HK-2 (cell line): ENCODE data around the gene CANT1.
A peak's percentile ranks its signal among the peaks of the same experiment; 100 is the strongest.

Experiments used
- DNase-seq: peaks from one replicate; pipeline ENCODE4 v3.0.0-alpha.2; 2018; ENCODE audit not compliant: unreplicated experiment

Gene CANT1

DNA sequence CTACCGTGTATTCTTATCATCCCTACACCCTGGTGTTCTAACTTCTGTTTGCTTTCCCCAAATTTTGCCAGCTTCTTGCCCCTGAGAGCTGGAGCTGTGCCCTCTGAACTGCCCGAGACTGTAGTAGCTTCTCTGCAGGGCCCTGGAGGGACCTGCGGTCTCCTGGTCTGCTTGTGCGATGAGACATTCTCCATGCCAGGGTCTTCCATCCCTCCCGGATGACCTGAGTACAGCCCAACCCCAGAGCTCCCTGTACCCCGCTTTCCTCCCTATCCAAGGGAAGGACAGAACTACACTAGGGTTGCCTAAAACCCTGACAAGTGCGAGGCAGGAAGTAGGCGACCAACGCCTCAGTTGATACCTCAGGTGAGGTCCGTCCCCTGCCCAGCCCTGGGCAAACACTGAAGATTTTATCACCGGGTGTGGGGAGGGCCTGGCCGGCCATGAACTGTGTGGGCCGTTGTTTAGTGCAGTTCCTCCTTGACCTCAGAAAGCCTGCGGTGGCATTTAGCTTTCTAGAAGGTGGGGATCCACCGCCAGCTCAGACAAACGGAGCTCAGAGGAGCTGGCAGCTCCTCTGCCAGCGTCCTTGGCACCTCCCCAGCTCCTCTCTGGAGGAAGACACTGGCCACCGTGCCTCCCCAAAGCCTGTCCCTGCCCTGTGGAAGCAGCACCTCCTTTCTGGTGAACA, 13.7 kb downstream of the CANT1 start:
- no peak for DNase-seq

DNA sequence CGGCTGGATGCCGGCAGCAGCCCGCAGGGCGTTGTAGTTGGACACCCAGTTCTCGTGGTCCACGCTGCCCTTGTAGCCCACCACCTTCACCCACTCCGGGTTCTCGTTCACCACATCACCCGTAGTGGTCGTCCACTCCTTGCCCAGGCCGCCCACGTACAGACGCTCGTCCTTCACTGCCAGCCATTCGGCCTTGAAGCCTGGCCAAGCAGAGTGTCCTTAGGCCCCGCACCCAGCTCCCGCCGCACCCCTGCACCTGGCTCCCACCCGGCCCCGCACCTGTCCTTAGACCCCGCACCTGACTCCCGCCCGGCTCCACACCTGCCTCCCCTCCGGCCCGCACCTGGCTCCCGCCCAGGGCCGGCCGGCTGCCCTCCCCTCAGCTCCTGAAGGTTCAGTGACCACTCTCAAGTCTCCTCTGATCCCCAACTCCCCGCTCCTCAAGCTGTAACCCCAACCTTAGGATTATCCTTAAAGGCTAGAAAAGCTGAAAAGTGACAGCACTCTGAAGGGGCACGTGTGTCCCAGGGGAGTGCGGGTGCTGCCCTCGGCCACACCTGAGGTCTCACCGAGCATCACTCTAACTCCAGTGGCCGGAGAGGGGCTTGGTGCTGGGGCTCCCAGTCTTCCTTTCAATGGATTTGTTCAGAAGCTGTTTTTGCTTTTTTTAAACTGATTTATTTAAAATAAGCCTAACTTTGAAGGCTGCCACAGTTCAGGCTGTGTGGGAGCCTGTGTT, 14.4 kb downstream of the CANT1 start:
- DNase-seq = no peak

DNA sequence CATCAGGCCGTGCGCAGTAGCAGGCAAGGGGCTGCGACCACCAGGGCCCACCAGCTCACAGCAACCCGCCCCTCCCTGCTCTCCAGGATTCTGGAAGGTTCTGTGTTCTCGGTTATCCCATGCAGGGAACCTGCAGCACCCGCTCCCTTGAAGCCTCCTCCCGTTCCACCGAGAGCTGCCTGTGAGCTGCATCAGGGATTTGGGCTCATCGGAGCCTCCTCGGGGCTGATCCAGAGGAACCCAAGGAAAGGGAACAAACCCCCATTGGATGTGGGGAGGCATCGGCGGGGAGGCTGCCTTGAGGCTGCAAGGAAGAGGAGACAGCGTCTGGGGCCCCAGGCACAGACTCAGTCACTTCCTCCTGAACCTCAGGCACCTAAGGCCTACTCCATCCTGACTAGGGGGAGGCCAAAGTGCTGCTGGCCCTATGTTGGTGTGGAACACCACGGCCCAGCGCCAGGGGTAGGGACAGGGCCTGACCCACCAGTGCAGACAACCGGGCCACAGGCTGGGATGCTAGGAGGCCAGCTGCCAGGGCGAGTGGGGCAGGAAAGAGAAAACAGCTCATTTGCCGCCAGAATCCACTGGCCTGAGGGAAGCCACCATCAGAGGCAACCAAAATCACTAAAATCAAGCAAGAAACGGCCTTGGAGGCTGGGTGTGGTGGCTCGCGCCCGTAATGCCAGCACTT, 15.4 kb downstream of the CANT1 start:
- no peak for DNase-seq

DNA sequence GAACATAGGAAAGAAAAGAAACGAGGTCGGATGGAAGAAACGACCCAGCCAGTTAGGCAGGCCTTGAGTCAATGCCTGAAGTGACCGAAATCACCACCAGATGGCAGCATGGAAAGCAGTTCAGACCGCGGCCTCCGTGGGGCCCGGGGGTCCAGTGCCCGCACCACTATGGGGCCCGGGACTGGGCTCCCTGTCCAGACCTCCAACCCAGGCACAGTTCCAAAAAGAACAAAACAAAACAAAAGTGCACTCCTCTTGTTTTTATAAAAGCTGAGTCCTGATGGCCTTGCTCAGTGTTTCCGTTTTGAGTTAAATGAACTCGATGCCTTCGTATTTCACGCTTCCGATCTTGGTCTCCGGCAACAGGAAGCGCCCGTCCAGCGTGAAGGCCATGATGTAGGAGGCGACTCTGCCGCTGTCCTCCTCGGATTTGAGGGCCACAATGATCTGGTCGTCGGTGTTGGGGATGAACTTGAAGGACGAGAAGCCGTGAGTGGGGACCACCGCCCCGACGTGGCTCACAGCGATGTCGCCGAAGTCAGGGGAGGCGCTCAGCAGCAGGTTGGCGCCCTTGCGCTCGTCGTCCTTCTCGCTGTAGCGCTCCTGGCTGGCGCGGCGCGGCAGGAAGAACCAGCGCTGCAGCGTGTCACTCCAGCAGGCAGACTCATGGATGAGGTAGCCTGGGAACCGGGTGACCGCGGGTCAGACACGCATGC, 16.2 kb downstream of the CANT1 start:
- DNase-seq = peak; percentile 37

DNA sequence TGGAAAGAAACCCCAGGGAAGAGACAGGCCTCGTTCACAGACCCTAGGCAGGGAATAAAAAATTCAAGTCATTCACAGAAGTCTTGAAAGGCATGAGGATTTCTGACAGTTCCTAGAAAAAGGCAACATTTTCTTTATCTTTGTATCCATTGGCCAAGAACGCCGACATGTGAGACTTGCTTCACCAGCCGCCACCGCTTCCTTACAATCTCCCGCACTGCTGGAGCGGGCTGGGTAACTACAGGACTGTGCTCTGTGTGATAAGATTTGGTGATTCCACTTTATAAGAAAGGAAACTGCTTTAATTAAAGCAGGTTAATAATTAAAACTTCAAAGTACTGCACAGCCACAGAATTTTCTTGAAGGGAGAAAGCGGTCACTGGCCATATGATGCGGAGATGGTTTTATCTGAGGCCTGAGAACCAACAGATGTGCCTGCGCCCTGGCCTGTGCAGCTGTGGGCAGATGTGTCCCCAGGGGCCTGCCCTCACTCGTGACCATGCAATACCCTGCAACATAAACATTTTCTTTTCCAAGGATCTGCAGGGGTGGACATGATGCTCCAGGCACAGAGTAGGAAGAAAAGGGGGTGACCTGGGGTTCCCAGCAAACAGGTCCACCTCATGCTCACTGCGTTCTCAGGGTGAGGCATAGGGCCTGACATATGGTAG, 16.9 kb downstream of the CANT1 start:
- DNase-seq = no peak

DNA sequence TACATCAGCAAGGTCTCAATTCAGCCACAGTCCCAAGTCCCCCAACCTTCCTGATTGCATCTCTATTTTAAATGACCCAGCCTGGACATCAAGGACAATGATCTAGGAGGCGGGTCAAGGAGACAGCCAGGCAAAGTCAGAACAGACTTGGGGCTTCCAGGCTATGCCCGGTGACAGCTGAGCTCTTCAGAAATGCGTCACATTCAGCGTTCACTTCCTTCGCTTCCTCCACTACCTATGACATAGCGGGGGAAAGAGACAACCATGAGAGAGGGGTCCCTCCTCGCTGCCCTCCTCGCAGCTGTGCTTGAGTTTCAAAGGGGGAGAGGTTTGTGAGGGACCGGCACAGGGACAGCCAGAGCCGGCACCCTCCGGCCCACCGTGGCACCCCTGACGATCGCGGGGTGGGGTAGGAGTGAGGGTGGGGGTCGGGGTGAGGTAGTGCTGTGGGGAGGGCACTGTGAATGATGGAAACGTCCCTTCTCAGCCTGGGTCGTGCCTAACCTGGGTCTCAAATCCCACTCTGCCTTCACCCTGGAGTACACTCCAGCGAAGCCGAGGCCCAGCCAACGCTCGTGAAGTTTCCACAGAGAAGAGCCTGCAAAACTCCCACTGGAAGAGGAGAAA, 17.5 kb downstream of the CANT1 start:
- no peak for DNase-seq

DNA sequence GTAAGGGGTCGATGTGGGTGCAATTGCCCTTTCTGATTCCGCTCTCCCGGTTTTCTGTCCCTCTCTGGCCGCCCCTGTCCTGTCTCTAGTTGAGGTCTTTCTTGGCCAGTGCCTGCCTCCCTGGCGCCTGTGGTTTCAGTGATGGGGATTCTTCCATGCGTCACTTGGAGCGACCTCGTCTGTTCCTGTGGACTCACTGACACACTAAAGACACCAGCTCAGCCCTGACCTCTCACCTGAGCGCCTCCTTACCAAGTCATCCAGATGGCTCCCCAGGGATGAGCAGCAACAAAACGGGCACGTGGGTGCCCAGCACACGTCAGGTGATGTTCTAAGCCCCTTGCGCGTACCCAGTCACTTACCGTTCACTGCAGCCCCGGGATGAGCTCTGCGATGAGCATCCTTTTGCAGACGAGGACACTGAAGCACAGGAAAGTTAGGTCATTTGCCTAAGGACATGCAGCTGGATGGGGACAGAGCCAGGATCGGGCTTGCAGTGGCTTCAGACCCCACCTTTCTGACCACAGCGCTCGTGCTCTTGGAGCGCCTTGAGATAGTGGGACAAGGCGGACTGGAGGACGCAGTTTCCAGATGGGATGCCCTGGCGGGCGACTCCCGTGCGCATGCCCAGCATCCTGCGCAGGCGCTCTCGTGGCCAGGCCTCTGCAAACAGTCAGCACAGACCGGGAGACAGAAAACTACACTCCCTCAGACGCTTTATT, 18.4 kb downstream of the CANT1 start:
- no peak for DNase-seq

DNA sequence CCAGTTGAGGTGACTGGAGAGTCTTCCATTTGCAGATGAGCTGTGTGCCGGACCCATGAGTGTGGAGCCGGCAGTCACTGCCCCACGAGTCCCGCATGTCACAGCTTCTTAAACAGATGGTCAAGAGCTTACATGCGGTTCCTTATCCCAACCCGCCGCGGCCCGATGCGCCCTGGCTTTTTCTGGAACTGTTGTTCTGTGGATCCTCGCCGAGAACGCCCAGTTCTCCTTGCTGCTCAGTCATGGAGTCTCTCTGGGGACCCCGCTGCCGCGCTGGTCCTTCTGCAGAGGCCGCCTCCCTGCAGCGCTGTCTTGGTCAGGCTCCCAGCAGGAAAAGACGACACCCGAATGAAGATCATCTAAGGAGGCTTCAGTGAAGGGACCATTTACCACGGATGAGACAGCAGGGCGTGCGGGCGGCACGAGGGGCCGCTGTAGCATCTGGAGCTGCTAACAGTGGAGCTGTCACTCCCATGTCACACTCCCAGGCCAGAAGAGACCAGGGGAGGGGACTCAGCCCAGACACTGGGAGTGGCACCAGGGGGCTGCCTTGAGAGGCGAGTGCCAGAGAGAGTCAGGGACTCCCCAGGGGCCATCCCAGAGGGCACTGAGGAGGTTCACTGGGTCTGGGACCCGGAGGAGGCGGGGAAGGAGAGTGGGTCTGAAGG, 19.1 kb downstream of the CANT1 start:
- DNase-seq = no peak

DNA sequence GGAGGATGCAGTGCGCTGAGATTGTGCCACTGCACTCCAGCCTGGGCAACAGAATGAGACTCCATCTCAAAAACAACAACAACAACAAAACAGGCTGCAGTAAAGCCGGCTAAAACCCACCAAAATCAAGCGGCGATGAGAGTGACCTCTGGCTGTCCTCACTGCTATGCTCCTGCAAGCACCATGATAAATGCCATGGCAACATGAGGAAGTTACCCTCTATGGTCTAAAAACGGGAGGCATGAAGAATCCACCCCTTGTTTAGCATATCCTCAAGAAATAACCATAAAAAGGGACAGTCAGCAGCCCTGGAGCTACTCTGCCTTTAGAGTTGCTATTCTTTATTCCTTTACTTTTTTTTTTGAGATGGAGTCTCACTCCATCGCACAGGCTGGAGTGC, 21.4 kb downstream of the CANT1 start:
- DNase-seq = no peak

DNA sequence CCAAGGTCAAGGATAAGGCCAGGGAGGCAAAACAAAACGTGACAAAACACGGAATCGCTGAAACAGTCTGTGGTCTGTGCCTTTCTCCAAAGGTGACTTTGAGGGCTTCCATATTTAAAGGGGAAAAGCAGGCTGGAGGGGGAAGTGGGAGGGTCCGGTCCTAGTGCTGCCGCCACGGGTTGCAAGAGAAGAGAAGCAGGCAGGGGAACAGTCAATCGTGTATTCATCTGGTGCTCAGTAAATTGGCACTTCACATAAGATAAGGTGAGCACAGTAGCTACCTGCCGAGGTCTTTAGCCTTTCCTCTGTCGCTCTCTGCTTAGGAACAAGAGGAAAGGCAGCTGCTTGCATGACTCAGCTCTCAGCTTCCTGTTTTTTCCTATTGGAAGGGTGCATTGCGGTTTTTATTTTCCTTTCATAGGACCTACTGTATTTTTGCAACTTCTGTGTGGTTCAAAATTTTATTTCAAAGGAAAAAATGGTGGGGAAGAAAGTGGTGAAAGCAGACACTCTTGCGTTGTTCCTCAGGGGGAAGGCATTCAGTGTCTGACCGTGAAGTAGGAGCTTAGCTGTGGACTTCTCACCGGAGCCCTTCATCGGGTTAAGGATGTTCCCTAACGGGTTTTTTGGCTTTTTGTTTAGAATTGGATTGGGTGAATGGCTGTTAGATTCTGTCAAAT, 22.8 kb downstream of the CANT1 start:
- DNase-seq = no peak

DNA sequence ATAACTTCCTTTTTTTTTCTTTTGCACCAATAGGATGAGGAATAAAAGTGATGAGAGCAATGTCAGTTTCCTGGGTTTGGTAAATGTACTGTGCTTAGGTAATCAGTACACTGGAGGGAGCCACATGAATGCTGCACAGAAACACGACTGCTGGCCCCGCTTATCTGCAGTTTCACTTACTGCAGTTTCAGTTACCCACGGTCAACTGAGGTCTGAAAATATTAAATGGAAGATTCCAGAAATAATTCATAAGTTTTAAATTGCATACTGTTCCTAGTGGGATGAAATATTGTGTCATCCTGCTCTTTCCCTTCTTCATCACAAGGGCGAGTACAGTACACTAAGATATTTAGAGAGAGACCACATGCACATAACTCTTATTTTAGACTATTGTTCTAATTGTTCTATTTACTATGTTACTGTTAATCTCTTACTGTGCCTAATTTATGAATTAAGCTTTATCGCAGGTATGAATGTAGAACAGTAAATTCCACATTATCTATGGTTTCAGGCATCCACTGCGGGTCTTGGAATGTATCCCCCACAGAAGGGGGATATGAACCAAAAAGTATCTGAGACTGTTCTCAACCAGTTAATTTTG, 23.4 kb downstream of the CANT1 start:
- no peak for DNase-seq

DNA sequence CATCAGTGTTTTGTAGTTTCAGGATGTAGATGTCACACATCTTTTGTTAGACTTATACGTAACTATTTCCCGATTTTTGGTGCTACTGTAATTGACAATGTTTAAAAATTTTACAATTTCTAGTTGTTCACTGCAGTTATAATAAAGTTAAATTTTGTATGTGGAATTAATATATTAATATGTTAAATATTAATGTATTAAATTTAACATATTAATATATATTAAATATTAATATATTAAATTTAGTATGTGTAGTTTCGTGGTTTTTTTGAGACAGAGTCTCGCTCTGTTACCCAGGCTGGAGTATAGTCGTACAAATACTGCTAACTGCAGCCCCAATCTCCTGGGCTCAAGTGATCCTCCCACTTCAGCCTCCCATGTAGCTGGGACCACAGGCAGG, 24.2 kb downstream of the CANT1 start:
- no peak for DNase-seq

DNA sequence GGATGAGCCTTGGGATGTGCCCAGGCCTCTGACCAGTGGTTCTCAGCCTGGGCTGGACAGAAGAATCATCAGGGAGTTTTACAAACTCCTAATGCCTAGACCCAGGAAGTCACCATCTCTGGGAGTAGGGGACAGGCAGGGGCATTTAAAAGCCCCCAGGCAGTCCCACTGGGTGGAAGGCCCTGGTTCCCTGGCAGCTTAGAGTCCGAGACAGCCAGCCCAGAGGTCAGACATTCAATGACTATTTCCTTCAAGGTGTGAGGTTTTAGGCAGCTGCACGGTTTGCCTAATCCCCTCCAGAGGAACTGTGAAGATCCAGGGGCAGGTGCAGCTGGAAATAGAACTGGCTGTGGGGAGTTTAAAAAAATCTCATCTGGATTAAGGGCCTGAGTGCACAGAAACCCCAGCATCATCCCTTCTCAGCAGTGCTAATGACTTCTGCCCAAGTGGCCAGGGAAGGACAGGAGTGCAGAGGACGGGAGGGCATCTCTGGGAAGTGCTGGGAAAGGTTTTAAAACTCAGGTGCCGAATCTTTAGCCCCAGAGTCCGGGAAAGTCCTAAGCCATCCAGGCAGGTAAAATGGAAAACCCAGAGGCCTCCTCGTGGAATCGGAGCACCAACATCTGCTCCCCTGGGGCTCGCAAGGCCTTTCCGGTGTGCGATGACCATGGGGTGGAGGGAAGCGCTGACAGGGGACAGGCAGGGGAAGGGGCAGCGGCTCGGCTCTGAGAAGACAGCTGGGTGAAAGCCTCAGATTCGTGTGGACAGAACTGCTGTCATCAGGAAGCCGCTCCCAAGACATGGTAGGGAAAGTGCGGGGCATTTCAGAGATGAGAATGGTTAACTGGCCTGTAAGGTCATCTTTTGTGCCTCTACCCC, 28.3 kb downstream of the CANT1 start:
- no peak for DNase-seq

DNA sequence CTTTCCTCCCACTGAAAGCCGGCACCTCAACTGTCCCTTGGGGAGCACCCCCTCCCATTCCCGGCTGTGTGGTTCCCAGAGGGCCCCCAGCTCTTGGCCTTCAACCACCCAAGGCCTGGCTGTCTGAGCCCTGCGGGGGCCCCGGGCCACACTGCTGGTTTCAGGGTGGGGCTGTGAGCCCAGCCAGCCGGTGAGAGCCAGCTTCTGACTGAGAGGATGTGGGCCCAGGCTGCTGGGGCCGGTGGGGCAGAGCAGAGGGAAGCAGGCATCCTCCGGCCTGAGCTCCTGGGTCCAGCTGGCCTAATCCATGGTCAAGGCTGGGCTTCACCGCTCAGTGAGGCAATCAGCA, 29.0 kb downstream of the CANT1 start:
- no peak for DNase-seq

DNA sequence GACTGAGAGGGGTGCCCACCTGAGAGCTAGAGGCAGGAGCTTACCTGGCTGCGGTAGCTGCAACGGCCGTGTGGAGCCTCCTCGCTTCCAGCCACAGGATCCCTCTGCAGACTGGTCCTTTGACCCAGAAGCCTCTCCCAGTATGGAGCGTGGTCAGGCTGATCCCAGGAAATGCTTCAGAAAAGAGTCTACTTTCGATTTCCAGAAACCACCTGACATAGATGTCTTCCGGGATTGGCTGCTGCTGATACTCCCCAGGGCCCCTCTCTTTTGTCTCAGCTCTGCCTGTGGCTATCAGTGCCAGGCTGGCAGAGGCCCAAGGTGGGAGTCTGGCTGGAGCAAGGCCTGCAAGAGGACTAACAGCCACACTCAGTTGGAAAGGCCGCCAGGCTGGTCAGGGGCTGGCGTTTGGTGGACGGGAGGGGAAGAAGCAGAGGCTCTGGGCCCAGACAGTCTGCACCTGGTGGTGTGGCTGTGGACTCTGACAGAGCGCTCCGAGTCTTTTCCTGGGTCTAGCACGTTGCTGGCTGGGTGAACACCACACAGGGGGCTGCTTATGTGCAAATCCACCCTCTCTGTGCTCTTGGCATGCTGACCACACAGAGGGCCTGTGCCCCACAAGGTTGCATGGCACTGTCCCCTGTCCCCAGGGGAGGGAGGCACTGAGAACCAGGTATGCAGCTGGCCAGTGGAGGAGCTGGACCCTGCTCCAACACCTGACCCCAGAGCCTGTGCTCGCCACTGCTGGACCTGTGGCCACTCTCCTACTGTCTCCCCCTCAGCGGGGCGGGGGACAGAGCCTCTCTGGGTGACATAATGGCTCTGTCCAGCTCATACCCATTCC, 29.6 kb downstream of the CANT1 start, which contains the start of gene LGALS3BP:
Gene LGALS3BP, minus strand, starts transcription at position 144 of the 844 bp plus-strand sequence. CDS start 2,732 bp downstream, outside the sequence.
- DNase-seq = peak; percentile 74

DNA sequence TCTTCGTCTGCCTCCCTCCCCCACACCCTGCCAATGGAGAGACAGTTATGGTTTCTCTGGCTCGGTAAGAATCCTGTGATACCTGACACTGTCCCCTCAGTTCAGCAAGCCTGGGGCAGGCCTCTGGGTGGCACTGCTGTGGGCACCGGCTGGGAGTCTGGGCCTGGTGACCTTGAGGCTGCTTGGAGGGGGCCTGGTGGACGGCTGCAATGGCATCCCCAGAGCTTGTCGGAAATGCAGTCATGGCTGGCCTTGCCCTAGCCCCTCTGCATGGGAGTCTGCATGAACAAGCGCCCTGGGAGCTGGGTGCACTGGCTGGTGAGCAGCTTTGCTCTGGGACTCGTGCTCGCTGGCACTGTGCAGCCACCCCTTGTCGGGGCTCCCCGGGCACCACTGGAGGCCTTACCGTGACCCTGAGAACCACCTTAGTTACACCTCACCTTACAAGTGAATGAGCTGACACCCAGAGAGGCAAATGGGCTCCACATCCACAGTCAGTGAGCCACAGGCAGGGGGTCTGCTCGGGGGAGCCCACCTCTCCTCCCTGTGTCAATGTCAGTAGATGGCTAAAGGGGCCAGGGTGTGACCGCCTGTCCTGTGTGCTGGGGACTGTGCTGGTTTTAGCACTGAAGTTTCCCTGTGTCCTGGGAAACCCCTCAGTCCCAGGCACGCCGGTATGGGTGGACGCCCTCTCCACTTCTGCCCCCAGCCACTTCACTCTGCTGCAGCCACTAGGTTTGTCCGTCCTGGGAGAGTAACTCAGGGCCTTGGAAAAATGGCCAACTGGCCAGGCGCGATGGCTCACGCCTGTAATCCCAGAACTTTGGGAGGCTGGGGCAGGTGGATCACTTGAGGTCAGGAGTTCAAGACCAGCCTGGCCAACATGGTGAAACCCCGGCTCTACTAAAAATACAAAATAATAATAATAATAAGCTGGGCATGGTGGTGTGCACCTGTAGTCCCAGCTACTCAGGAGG, 31.3 kb downstream of the CANT1 start:
- DNase-seq = no peak
